ENCODE data around the gene CCDC39.
"Not testable (repeated sequence)": the region's sequence is repeated elsewhere in the genome, so short reads cannot be mapped to it uniquely, and the experiment has no call there.

Gene CCDC39

DNA sequence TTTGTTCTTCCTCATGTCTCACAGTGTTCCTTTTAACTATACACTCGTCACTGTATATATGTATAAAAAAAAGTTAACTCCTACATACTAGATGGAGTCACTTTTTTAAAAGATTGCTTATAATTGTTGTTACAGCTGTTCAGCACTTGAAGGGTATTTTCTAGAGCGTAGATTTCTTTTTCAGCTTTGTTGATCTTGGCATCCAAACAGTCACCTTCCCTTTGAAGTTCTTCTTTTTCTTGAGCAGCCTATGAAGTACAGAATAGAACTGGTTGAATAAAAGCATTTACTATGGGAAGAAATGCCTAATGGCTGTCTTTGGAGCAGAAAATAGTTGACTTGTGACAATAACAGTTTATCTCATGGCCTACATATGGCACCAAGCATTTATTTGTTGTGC is 59.6 kb downstream of the CCDC39 start:
- DNase-seq: no peak

DNA sequence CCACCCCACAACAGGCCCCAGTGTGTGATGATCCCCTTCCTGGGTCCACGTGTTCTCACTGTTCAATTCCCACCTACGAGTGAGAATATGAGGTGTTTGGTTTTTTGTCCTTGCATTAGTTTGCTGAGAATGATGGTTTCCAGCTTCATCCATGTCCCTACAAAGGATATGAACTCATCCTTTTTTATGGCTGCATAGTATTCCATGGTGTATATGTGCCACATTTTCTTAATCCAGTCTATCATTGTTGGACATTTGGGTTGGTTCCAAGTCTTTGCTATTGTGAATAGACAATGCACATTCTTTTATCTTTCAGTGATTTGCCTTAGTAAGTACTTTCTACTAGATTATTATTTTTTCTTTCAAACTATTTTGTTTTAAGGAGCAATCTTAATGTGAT is 60.7 kb downstream of the CCDC39 start:
- DNase-seq: not testable (repeated sequence)

DNA sequence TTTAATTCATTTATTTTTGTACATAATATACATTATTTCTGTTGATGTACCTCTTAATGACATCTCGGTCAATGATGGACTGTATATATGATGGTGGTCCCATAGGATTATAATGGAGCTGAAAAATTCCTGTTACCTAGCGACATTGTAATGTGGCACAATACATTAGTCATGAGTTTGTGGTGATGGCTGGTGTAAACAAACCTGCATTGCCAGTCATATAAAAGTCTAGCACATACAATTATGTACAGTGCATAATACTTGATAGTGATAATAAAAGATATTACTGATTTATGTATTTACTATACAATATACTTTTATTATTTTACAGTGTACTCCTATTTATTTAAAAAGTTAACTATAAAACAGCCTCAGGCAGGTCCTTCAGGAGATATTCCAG is 62.2 kb downstream of the CCDC39 start:
- DNase-seq: no peak

DNA sequence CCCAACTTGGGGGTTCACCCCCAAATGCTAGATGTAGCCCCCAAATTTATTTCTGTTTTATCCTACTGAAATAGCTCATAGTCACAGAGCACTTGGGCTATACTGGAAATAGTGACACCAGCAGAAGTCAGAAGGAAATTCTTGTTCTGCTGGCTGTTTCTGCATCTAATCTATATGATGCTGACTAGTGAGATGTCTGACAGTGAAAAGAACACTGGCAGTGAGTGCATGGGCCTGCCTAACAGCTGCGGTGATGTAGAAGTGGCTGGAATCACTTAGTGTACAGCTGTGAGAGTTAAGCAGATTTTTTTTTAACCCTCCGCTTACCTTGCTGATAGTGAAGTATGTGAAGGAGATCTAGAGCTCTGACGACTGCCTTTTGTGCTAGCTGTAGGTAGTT is 63.3 kb downstream of the CCDC39 start:
- no peak for DNase-seq

DNA sequence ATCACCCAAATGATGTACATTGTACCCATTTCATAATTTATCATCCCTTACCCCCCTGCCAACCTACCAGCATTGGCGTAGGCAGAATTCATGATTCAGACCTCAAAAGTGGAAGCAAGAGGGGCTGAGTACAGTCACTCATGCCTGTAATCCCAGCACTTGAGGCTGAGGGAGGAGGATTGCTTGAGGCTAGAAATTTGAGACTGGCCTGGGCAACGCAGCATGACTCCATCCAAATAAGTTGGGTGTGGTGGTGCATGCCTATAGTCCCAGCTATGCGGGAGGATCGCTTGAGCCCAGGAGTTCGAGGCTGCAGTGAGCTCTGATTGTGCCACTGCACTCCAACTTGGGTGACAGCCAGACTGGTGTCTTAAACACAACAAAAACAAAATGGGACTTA is 66.9 kb downstream of the CCDC39 start:
- DNase-seq: no peak

DNA sequence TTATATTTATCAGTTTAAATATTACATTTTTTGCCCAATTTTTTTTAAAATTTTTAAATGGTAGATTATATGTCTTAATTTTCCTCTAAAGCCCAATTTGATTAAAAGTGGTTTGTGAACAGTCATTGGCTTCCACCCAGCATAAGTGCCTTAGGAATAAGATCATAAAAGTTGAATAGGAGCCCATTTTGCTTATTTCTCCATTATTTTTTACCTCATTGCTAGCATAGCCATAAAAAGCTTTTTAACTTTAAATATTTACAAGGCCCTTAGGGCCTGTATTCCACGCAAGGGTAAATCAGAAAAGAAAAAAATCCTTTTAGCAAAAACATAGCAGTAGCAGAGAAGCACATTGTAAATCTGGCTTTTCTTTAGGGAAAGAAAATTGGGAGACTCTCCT is 68.3 kb downstream of the CCDC39 start:
- DNase-seq: no peak

DNA sequence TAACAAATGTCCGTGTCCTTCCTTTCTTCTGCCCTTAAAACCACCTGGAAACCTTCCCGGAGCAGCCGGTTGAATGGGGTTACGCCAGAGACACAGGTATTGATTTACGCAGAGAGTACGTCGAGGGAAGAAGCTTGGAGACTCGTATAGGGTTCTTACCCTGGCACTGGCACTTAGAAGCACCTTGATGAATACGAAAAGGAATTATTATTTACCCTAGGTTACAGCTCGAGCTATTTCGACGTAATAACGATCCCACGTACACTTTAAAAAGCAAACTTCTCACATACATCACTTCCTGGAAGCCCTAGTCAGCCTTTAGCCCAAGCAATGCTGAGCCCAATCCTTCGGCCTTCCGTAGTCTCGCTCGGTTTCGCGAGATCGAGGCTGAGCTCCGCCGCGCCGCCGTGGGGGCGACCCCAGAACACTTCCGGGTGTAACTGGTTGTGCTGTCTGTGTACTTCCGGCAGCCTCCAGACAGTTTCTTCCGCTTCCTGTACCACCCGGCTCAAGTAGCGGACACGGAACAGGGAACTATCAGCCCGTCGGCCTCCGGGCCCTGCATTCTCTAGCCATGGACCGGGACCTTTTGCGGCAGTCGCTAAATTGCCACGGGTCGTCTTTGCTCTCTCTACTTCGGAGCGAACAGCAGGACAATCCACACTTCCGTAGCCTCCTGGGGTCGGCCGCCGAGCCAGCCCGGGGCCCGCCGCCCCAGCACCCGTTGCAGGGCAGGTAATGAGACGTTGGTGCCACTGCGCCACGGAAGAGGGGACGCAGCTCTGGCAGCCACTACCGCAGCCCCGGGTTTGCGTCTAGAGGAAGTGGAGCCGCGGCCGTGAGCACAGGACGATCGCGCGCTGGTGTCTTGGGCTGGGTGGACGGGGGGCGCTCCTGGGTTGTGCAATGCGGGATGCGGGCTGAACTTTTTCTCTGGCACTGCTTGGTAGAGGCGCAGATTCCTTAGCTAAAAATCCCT is 77.3 kb downstream of the CCDC39 start, which contains the start of gene TTC14:
Gene TTC14, plus strand, starts transcription at position 476 of the 979 bp plus-strand sequence. Its CDS starts 99 bp downstream, at position 575.
- DNase-seq: peak; percentile 91 to 95

DNA sequence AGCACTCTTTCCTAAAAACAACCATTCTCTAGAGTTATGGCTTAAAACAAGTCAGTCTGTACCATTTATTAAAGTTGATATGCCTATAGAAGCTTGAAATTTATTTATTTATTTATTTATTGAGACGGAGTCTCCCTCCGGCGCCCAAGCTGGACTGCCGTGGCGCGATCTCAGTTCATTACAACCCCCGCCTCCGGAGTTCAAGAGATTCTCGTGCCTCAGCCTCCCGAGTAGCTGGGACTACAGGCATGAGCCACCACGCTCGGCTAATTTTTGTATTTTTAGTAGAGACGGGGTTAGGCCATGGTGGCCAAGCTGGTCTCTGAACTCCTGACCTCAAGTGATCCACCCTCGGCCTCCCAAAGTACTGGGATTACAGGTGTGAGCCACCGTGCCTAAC is 78.8 kb downstream of the CCDC39 start:
- DNase-seq: no peak

DNA sequence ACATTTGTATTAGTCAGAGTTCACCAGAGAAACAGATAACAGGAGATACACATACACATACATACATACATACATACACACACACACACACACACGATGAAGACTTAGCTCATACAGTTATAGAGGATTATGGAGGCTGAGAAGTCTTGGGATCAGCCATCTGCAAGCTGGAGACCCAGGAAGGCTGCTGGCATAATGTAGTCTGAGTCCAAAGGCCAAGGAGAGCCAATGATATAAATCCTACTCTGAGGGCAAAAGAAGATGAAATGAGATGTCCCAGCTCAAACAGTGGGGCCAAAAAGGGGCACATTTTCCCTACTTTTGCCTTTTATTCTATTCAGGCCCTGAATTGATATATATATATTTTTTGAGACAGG is 83.7 kb downstream of the CCDC39 start:
- DNase-seq: no peak

DNA sequence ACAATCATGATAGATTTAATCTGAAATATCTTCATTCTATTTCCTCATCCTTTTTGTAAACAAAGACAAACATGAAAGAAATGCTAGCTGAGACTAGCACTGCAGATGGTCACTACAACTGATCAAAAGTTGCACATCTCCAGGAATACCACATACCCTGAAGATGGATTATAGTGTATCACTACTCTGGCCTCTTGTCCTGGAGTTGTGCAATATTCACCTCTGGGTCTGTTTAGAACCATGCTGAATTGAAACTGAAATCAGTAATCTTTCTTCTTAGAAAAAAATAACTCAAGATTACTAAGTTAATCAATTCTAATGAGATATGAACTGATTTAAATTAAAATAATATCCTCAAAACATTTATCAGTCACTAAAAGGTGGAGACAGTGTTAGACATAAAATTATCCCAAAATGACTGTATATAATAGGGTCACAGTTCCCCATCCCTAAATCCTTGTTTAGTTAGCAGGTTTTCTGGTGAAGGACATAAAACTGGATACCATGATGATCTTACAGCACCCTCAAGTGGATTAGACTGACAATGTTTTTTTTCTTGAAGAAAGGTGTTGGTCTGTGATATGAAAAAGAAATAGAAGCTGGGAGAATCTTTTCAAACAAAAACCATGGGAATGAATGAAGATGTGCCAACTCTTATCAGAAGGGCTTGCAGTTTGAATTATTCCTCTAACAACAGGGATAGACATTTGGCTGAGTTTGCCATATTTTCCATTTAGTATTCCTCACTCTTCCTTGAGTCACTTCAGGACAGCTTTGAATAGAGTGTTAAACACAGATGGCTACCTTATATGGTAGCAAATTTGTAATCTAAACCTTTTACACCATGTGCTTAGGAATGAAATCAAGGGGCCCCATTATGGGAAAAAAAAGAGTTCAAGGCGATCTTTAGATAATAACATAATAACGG is 84.4 kb downstream of the CCDC39 start:
- peak; percentile 21 to 27 for DNase-seq

DNA sequence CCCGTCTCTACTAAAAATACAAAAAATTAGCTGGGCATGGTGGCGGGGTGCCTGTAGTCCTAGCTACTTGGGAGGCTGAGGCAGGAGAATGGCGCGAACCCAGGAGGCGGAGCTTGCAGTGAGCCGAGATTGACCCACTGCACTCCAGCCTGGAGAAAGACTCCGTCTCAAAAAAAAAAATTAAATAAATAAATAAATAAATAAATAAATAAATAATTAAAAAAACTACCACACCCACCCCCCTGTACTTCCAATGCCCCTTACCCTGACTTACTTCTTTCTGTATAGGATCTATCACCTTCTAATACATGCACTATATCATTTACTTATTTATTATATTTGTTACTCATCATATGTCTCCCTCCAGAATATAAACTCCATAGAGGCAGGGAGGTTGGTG is 85.7 kb downstream of the CCDC39 start:
- DNase-seq: not testable (repeated sequence)

DNA sequence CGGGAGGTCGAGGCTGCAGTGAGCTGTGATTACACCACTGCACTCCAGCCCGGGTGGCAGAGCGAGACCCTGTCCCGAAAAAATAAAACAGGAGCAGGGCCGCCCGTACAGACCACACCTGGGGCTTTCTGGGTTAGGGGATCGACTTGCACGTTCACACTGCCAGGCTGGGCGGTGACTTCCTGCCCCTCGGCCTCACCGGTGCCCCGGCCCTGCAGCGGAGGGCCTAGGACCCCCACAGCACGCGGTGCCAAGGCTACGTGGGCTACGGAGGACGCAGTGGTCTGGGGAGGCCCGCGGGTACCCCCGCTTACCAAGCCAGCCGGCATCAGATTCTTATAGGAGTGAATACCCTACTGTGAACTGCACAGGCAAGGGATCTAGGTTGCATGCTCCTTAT is 88.9 kb downstream of the CCDC39 start:
- DNase-seq: no peak

DNA sequence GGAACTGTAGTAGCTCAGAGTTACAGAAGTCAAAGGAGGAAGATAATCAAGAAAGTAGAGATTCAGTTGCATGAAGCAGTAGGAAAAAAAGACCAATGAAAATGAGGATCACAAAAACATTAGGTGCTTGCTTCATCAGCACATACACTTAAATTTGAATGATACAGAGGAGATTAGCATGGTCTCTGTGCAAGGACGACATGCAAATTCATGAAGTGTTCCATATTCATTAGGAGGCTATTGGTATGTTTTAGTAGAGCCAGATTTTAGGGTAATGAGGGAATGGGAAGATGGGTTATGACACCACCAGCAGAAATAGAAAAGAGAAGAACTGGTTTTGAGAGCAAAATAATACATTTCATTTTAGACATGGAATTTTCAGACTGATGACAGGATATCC is 98.4 kb downstream of the CCDC39 start:
- no peak for DNase-seq

DNA sequence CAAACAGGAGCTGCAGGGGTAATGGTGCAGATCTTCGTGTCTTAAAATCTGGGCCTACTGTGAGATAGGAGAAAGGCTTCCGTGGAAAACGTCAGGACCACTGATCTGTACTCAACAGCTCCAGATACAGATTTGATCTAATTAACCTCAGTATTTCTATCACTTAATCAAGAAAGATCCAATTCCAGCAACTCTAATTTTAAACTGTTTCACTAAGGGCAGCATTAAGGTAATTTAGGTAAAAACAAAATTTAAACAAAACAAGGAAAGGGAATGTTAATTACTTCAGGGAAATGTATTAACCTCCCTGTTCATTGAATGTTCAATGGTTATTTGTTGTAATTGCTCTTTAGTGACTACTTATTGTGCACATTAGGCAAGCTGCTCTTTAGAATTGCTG is 103.7 kb downstream of the CCDC39 start:
- DNase-seq: no peak

DNA sequence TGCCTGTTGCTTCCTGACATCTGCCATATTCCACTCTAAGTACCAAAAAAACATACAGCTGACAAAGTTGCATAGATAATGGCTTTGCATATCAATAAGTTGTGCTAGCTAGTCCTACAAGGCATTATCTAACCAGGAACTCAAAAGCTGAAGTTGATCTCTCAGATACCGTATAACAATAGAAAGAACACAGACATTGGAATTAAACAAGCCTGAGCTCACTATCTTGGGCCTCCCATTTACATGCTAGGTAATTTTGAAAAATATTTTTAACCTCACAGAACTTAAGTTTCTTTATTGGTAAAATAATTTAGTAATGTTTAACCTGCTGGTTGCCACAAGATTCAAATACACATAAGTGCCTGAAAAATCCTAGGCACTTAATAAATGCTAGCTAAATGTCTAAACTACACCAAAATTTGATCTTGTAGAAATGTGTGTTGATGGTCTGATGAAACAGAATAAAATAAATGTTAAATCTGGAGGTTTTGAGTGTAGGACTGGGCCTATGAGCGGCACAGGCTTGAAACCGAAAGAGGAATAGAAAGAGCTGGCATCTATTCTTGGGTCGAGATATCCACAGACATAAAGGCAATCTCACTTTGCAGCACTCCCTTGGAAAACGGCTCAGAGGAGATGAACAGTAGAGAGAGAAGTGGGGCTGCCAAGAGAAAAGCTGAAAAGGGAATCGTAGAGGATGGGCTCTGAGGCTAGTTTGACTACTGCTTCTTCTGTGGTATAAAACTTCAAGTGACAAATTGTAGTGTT is 107.3 kb downstream of the CCDC39 start:
- no peak for DNase-seq

DNA sequence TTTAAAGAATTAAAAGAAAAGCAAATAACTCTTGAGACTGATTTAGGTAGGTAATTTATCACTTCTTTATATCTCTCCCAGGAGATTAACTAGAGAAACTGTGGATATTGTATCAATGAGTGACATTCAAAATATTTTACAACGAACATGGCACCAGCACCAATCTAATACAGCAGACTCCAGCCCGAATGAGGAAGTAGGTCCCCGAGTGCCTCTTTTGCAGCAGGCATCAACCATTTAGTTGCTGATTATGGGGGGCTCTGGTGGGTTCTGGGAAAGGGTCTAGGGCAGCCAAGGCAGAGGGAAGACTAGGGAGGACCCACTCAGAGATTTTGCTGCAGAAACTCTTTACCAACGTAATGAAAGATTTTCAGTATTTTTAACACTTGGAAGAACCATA is 109.1 kb downstream of the CCDC39 start:
- DNase-seq: no peak

DNA sequence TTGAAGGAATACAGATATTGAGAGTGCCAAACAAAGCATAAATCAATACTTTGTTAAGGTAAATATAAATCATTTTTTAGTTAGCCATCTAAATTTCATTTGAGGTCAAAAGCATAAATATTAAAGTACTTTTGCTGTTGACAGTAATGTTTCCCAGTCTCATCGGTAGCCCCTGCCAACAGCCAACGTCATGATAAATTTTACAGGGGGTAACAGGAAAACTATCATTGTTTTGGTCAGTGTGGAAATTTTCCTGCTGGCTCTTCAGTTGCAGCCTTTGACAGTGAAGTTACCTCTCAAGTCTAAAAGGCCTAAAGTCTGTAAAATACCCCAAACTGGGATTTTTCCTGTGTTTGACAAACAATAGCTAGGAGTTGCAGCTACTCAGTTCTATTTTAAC is 114.6 kb downstream of the CCDC39 start:
- DNase-seq: no peak

All from SHP77 (cell line).